CD4-positive, alpha-beta T cell treated with Interleukin-2 at 100 ng/mL for 4 hours (primary cell): Measurements from ENCODE around the gene SLC39A8.

ENCODE experiments used
- DNase-seq: peaks from one replicate; pipeline ENCODE4 v3.0.0-alpha.2; 2020; ENCODE audit warnings: low spot score

Gene SLC39A8

GRCh38 chr4:102339018-102339417, 6.3 kb downstream of the SLC39A8 start:
- DNase-seq, result no peak

- no peak for DNase-seq
These were observed 6.9 kb downstream of the SLC39A8 start for GRCh38 chr4:102338405-102338804.

GRCh38 chr4:102335616-102336015, 9.7 kb downstream of the SLC39A8 start:
- peak; percentile 4 for DNase-seq

GRCh38 chr4:102334624-102335023, 10.7 kb downstream of the SLC39A8 start:
- no peak for DNase-seq

- DNase-seq, result no peak
These were observed 11.5 kb downstream of the SLC39A8 start for GRCh38 chr4:102333787-102334186.

- no peak for DNase-seq
These were observed 17.2 kb downstream of the SLC39A8 start for GRCh38 chr4:102328045-102328444.

GRCh38 chr4:102326951-102327350, 18.3 kb downstream of the SLC39A8 start:
- DNase-seq, result no peak

- DNase-seq, result no peak
These were observed 20.6 kb downstream of the SLC39A8 start for GRCh38 chr4:102324730-102325129.

GRCh38 chr4:102322736-102323135, 22.5 kb downstream of the SLC39A8 start:
- DNase-seq, result no peak

GRCh38 chr4:102321260-102321995, 23.9 kb downstream of the SLC39A8 start:
- DNase-seq, result no peak

- DNase-seq, result no peak
These were observed 25.7 kb downstream of the SLC39A8 start for GRCh38 chr4:102319594-102319993.

- DNase-seq, result no peak
These were observed 26.8 kb downstream of the SLC39A8 start for GRCh38 chr4:102318526-102318925.

GRCh38 chr4:102318105-102318504, 27.2 kb downstream of the SLC39A8 start:
- no peak for DNase-seq

- no peak for DNase-seq
These were observed 27.8 kb downstream of the SLC39A8 start for GRCh38 chr4:102317459-102317858.

GRCh38 chr4:102316585-102316984, 28.7 kb downstream of the SLC39A8 start:
- no peak for DNase-seq

GRCh38 chr4:102315532-102315931, 29.8 kb downstream of the SLC39A8 start:
- DNase-seq, result no peak

GRCh38 chr4:102312417-102312816, 32.9 kb downstream of the SLC39A8 start:
- DNase-seq, result no peak

- no peak for DNase-seq
These were observed 33.4 kb downstream of the SLC39A8 start for GRCh38 chr4:102311912-102312311.

- no peak for DNase-seq
These were observed 33.9 kb downstream of the SLC39A8 start for GRCh38 chr4:102311407-102311806.

GRCh38 chr4:102308032-102308799, 37.1 kb downstream of the SLC39A8 start:
- no peak for DNase-seq

GRCh38 chr4:102305666-102306065, 39.6 kb downstream of the SLC39A8 start:
- no peak for DNase-seq

- DNase-seq, result no peak
These were observed 42.5 kb downstream of the SLC39A8 start for GRCh38 chr4:102302762-102303161.

- DNase-seq, result no peak
These were observed 44.1 kb downstream of the SLC39A8 start for GRCh38 chr4:102301167-102301566.
